H1 (cell line): Measurements from ENCODE around the gene MAP7. TPM values are rescaled to one million over a fixed set of nuclear protein-coding genes. Genes with fewer than 3 reads are reported as not detected.

Experiments
- CTCF ChIA-PET: fragments of 300-600 bp; sonication (Branson Sonifier 250); formaldehyde crosslinking; loops from one replicate; lab custom pipeline; 2021; ENCODE audit not compliant: partially characterized antibody; lab: Charles Lee
- POLR2A ChIA-PET: fragments of 300-600 bp; sonication (Branson Sonifier 250); formaldehyde crosslinking; loops from one replicate; lab custom pipeline; 2021; ENCODE audit warnings: inconsistent platforms; ENCODE audit not compliant: partially characterized antibody; lab: Charles Lee
- DNase-seq, 2 experiments: peaks; one replicate each; pipeline versions ENCODE4 v3.0.0 to v3.0.0-alpha.2; 2010 to 2022; ENCODE audit warnings: low spot score in 2 of 2, low read depth in 1 of 2, mixed read lengths in 1 of 2
- FAIRE-seq: peaks from 2 replicates; lab custom pipeline; 2011; peaks lifted over from hg19 to GRCh38; lab: Jason Lieb, UNC
- H2AFZ ChIP-seq: 2 replicates; pipeline ENCODE4 v1.8.1; 2012; ENCODE audit warnings: low read length, inconsistent platforms
- H2AK5ac ChIP-seq: 2 replicates; pipeline ENCODE4 v1.6.1; 2013; ENCODE audit warnings: low read depth, low read length
- H2BK120ac ChIP-seq: replicated peaks from 2 replicates; pipeline ENCODE3; 2013; ENCODE audit warnings: low read depth, low read length, inconsistent platforms
- H2BK12ac ChIP-seq: 2 replicates; pipeline ENCODE4 v1.6.1; 2013; ENCODE audit warnings: low read depth, low read length
- H2BK15ac ChIP-seq: 2 replicates; pipeline ENCODE4 v1.6.1; 2013; ENCODE audit warnings: low read length
- H2BK20ac ChIP-seq: 2 replicates; pipeline ENCODE4 v1.6.1; 2013; ENCODE audit warnings: low read length
- H2BK5ac ChIP-seq: 2 replicates; pipeline ENCODE4 v1.6.1; 2013; ENCODE audit warnings: low read depth, low read length
- H3K14ac ChIP-seq: 2 replicates; pipeline ENCODE4 v1.6.1; 2013; ENCODE audit warnings: inconsistent platforms; ENCODE audit not compliant: insufficient read length
- H3K18ac ChIP-seq: 2 replicates; pipeline ENCODE4 v1.6.1; 2013; ENCODE audit warnings: low read length; ENCODE audit errors: extremely low read depth
- H3K23ac ChIP-seq: 2 replicates; pipeline ENCODE4 v1.6.1; 2013; ENCODE audit warnings: inconsistent platforms; ENCODE audit not compliant: insufficient read length
- H3K23me2 ChIP-seq: 2 replicates; pipeline ENCODE4 v1.6.1; 2013; ENCODE audit warnings: low read depth, low read length
- H3K27ac ChIP-seq: 2 replicates; pipeline ENCODE4 v1.6.1; 2011; ENCODE audit warnings: low read depth, low read length, inconsistent platforms
- H3K27me3 ChIP-seq, 4 experiments: replicated peaks in 1 of 4; 1 replicate in 1 of 4; 2 replicates in 3 of 4; pipeline versions ENCODE4 v1.6.1 to v1.8.1; 2011 to 2013; ENCODE audit warnings: low read length in 3 of 4, mild to moderate bottlenecking in 3 of 4, inconsistent platforms in 2 of 4, mixed read lengths in 2 of 4, moderate library complexity in 1 of 4; ENCODE audit not compliant: control insufficient read depth in 3 of 4, insufficient read depth in 3 of 4; ENCODE audit errors: extremely low read depth in 1 of 4
- H3K36me3 ChIP-seq, 4 experiments: 2 replicates each; pipeline versions ENCODE4 v1.6.1 to v1.8.1; 2011 to 2013; ENCODE audit warnings: mild to moderate bottlenecking in 4 of 4, low read length in 3 of 4, moderate library complexity in 2 of 4, control low read depth in 1 of 4, inconsistent platforms in 1 of 4; ENCODE audit not compliant: insufficient read depth in 4 of 4, control insufficient read depth in 2 of 4
- H3K4ac ChIP-seq: replicated peaks from 2 replicates; pipeline ENCODE3; 2013; ENCODE audit warnings: low read length, low read depth, mixed read lengths, inconsistent platforms; ENCODE audit not compliant: insufficient read length
- H3K4me1 ChIP-seq, 4 experiments: replicated peaks in 1 of 4; 1 replicate in 1 of 4; 2 replicates in 3 of 4; pipeline versions ENCODE4 v1.6.1 to v1.8.1; 2011 to 2013; ENCODE audit warnings: low read length in 3 of 4, inconsistent platforms in 2 of 4, mixed read lengths in 1 of 4; ENCODE audit not compliant: insufficient read depth in 4 of 4, control insufficient read depth in 3 of 4
- H3K4me2 ChIP-seq, 2 experiments: 2 replicates each; pipeline versions ENCODE4 v1.6.1 to v1.8.1; 2011 to 2013; ENCODE audit warnings: low read depth in 2 of 2, low read length in 2 of 2, control low read depth in 1 of 2, inconsistent platforms in 1 of 2, mild to moderate bottlenecking in 1 of 2; ENCODE audit not compliant: insufficient read depth in 1 of 2
- H3K4me3 ChIP-seq, 4 experiments: fragments of 200-600, 300-600 bp in 1 of 4; sonication (generic), shearing (Covaris generic), sonication (Bioruptor Twin) in 1 of 4; 2 replicates each; pipeline versions ENCODE4 v1.5.1 to v1.8.1; 2011 to 2016; ENCODE audit warnings: low read length in 4 of 4, low read depth in 3 of 4, control low read depth in 2 of 4, inconsistent platforms in 2 of 4, mild to moderate bottlenecking in 2 of 4, mixed read lengths in 1 of 4, moderate library complexity in 1 of 4; ENCODE audit not compliant: insufficient read depth in 2 of 4; ENCODE audit errors: extremely low read depth in 1 of 4
- H3K56ac ChIP-seq: replicated peaks from 2 replicates; pipeline ENCODE3; 2013; ENCODE audit warnings: low read depth, mild to moderate bottlenecking, mixed read lengths, low read length, inconsistent platforms; ENCODE audit not compliant: insufficient read length
- H3K79me1 ChIP-seq: 2 replicates; pipeline ENCODE4 v1.6.1; 2013; ENCODE audit warnings: low read depth, low read length, control low read depth
- H3K79me2 ChIP-seq, 2 experiments: 2 replicates each; pipeline versions ENCODE4 v1.6.1 to v1.8.1; 2012 to 2013; ENCODE audit warnings: low read length in 2 of 2, mild to moderate bottlenecking in 2 of 2, inconsistent platforms in 1 of 2; ENCODE audit not compliant: insufficient read depth in 2 of 2, control insufficient read depth in 1 of 2
- H3K9ac ChIP-seq, 4 experiments: replicated peaks in 1 of 4; 1 replicate in 1 of 4; 2 replicates in 3 of 4; pipeline versions ENCODE4 v1.6.1 to v1.8.1; 2011 to 2013; ENCODE audit warnings: low read depth in 3 of 4, low read length in 3 of 4, control low read depth in 2 of 4, mild to moderate bottlenecking in 2 of 4, moderate library complexity in 2 of 4, inconsistent platforms in 1 of 4; ENCODE audit errors: extremely low read depth in 1 of 4
- H3K9me3 ChIP-seq, 2 experiments: 2 replicates each; pipeline versions ENCODE4 v1.6.1 to v1.8.1; 2012 to 2013; ENCODE audit warnings: mild to moderate bottlenecking in 2 of 2, moderate library complexity in 2 of 2, control low read depth in 1 of 2, inconsistent platforms in 1 of 2, low read depth in 1 of 2, low read length in 1 of 2, mixed read lengths in 1 of 2; ENCODE audit not compliant: insufficient read depth in 2 of 2
- H4K20me1 ChIP-seq, 2 experiments: replicated peaks in 1 of 2; 2 replicates each; pipeline versions ENCODE3 to v1.8.1; 2011 to 2013; ENCODE audit warnings: inconsistent platforms in 2 of 2, low read length in 2 of 2, mild to moderate bottlenecking in 1 of 2; ENCODE audit not compliant: insufficient read depth in 2 of 2, control insufficient read depth in 1 of 2
- H4K5ac ChIP-seq: 2 replicates; pipeline ENCODE4 v1.6.1; 2013; ENCODE audit warnings: low read length, low read depth, mixed read lengths, inconsistent platforms; ENCODE audit not compliant: insufficient read length
- H4K8ac ChIP-seq: 2 replicates; pipeline ENCODE4 v1.8.0; 2013; ENCODE audit warnings: mild to moderate bottlenecking, moderate library complexity, low read length, inconsistent platforms; ENCODE audit not compliant: insufficient read depth; ENCODE audit errors: extremely low read depth
- H4K91ac ChIP-seq: replicated peaks from 2 replicates; pipeline ENCODE3; 2013; ENCODE audit warnings: low read length, mixed read lengths, inconsistent platforms; ENCODE audit not compliant: insufficient read length
- EZH2 ChIP-seq: fragments of 200-600 bp; sonication (generic); IDR thresholded peaks from 2 replicates; pipeline ENCODE4 v1.7.1; 2012; ENCODE audit warnings: low read depth, mild to moderate bottlenecking, moderate library complexity, low read length, inconsistent platforms; ENCODE audit not compliant: severe bottlenecking
- JUN ChIP-seq: IDR thresholded peaks from 2 replicates; pipeline ENCODE4 v1.6.1; 2011; ENCODE audit warnings: low read depth, mild to moderate bottlenecking, improper control_type of control experiment, low read length
- SAP30 ChIP-seq: fragments of 300-600 bp; sonication (generic); IDR thresholded peaks from 2 replicates; pipeline ENCODE4 v1.7.1; 2012; ENCODE audit warnings: low read length, moderate library complexity, mild to moderate bottlenecking, inconsistent platforms; ENCODE audit not compliant: insufficient read depth, insufficient replicate concordance
- WGBS, 2 experiments: shearing (Covaris generic) in 1 of 2; methylation state at CpG; one replicate each; pipeline versions ENCODE4 v1.1.6 to v1.1.7; 2013 to 2015; ENCODE audit warnings: low lambda C conversion rate in 2 of 2, mixed read lengths in 2 of 2, inconsistent platforms in 1 of 2, low coverage in 1 of 2, missing lambda C conversion rate in 1 of 2; ENCODE audit not compliant: insufficient replicate concordance in 2 of 2, insufficient coverage in 1 of 2, insufficient read length in 1 of 2; ENCODE audit errors: extremely low coverage in 1 of 2, missing lambda C conversion rate in 1 of 2; 5-methylcytosine and 5-hydroxymethylcytosine counted together
- polyA plus RNA-seq, 7 experiments: library from polyadenylated mRNA; depleted of rRNA in 3 of 7; stranded (reverse) in 5 of 7; unstranded in 2 of 7; fragments of >200 nt in 5 of 7; fragments of 200-250 nt in 2 of 7; gene quantifications; 1 replicate in 5 of 7; 2 replicates in 1 of 7; 4 replicates in 1 of 7; pipeline versions ENCODE4 v1.2.1 to v1.2.3, GENCODE V29; 2011 to 2013; ENCODE audit warnings: missing spikeins in 2 of 7, mixed read lengths in 2 of 7
- total RNA-seq: library from RNA; stranded (reverse); fragmentation: NEBNext Ultra II Directional; extraction: Animal tissue kit (Norgen Biotek cat#: 25700); gene quantifications from 2 replicates; pipeline ENCODE4 v1.2.1, GENCODE V29; 2021
- TF ChIP-seq, protein P1 (sequence below): IDR thresholded peaks from 2 replicates; pipeline ENCODE4 v1.6.1; 2012; ENCODE audit warnings: inconsistent platforms

MAP7 gene
- total and polyA plus RNA-seq, 2 of the 8 experiments (the other 6 are each of a cell fraction or from before 2014, with no cell fraction given), result 13.5 to 66.9 TPM

DNA sequence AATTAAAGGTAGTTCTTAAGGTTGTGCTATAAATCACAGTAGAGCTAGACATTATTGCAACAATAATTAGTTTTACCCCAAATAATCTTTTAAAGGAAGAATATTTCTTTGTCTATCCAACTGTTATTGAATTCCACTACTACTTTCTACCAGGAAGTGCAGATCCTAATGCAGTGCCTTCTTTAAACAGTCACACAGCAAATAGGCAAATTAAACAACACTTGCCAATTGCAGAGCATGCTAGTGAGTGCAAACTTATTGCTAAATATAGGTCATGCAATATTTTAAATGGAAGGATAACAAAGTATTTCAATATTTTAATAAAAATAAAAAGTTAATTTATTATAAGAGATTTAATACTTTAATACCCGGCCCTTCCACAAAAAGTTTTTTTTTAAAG is 153.3 kb downstream of the MAP7 start:
- no peak overlapping the region for H3K4me2 ChIP-seq
- H2AFZ ChIP-seq, result no peak overlapping the region
- FAIRE-seq, result no peak
- H3K27me3 ChIP-seq, result no peaks in the 10 kb centered on the region
- H3K9ac ChIP-seq, result no peak overlapping the region
- no peaks in the 10 kb centered on the region for H3K23me2 ChIP-seq
- TF ChIP-seq SAP30 (no peak), JUN (no peak), EZH2 (no peak)
- TF ChIP-seq, protein P1, sequence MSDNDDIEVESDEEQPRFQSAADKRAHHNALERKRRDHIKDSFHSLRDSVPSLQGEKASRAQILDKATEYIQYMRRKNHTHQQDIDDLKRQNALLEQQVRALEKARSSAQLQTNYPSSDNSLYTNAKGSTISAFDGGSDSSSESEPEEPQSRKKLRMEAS, result no peak
- H4K91ac ChIP-seq, result no peak overlapping the region
- no peak overlapping the region for H4K5ac ChIP-seq
- H4K20me1 ChIP-seq, result no peaks in the 10 kb centered on the region
- ChIA-PET POLR2A (interaction anchor here (0.7 kb wide), 1 partner anchor 33 kb away, joined by 3 read pairs; no protein-coding TSS in a partner anchor), CTCF (interaction anchor here (1.0 to 1.2 kb wide), 2 partner anchors 8 to 9 kb away, joined by 3 to 4 read pairs; no protein-coding TSS in a partner anchor)
- WGBS, 2 experiments, result 100% methylated on average over 1 of the region's 1 CpG; no CpG with 5 or more reads in 1 of the 2 experiments
- no peak for DNase-seq
- H2BK15ac ChIP-seq, result no peak overlapping the region
- no peaks in the 10 kb centered on the region; a peak in 1 of 4 replicates for H3K79me2 ChIP-seq
- H2BK20ac ChIP-seq, result no peak overlapping the region
- no peak overlapping the region for H3K18ac ChIP-seq
- H3K56ac ChIP-seq, result no peak overlapping the region
- peaks cover 0 to 7% (median 1%) of the 10 kb centered on the region in 4 experiments; a peak in 4 of 8 replicates for H3K36me3 ChIP-seq
- H3K4ac ChIP-seq, result no peak overlapping the region
- 0 out of 4 replicates have a peak, but pooled peaks cover 0 to 2% of the 10 kb centered on the region in 2 experiments for H3K9me3 ChIP-seq
- H3K14ac ChIP-seq, result no peak overlapping the region
- H3K4me3 ChIP-seq, result no peak overlapping the region
- no peak overlapping the region for H2AK5ac ChIP-seq
- H3K27ac ChIP-seq, result no peak overlapping the region
- peaks cover 0 to 2% (median 0%) of the 10 kb centered on the region in 4 experiments; a peak in 1 of 7 replicates for H3K4me1 ChIP-seq
- no peak overlapping the region for H2BK120ac ChIP-seq
- no peaks in the 10 kb centered on the region; the same call in 1 of the 2 replicates for H3K79me1 ChIP-seq
- H4K8ac ChIP-seq, result no peak overlapping the region
- no peak overlapping the region for H3K23ac ChIP-seq
- H2BK12ac ChIP-seq, result no peak overlapping the region
- no peak overlapping the region for H2BK5ac ChIP-seq
